ENCODE measurements around the gene TPGS2. TPM values are rescaled to one million over a fixed set of nuclear protein-coding genes. Genes with fewer than 3 reads are reported as not detected.
"Not testable (repeated sequence)": the region's sequence is repeated elsewhere in the genome, so short reads cannot be mapped to it uniquely, and the experiment has no call there.

TPGS2 gene, protein sequence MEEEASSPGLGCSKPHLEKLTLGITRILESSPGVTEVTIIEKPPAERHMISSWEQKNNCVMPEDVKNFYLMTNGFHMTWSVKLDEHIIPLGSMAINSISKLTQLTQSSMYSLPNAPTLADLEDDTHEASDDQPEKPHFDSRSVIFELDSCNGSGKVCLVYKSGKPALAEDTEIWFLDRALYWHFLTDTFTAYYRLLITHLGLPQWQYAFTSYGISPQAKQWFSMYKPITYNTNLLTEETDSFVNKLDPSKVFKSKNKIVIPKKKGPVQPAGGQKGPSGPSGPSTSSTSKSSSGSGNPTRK
- total RNA-seq (10 to 100 TPM; 29.0 to 30.3 TPM), total RNA-seq (28.1 to 60.6 reads per million in 2 donors)

DNA sequence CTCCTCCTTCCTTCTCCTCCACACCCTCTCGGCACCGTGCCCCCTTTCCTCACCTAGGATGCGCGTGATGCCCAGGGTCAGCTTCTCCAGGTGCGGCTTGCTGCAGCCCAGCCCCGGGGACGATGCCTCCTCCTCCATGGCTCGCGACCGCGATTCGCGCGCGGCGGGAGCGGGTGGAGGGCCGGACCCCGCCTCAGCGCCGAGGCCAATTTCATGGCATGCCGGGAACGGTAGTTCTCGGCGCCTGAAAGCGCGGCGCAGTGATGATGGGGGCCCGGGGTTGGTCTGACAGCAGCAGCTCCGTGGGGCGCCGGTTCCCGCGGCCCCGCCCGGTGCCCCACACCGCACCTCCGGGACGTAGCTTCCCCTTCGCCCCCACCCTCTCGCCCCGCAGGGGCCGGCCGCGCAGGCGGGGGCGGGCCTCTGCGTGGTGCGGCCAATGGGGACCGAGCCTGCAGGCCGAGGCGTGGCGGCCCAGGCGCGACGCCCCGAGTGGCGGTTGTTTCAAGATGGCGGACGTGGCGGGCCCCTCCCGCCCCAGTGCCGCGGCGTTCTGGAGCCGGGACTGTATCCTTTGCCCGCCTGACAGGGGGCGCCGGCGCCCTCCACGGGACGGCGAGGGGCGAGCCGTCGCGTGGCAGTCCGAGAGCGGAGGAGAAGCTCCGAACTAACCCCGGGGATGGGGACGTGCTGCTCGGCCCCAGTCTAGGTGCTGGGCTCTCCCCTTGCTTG, at the start of gene TPGS2, which contains the start of gene KIAA1328:
Gene TPGS2, minus strand, starts transcription at position 373 of the 732 bp plus-strand sequence. Its CDS starts 235 bp downstream, at position 138.
Gene KIAA1328, plus strand, starts transcription at position 498 of the 732 bp plus-strand sequence. Its CDS starts 12 bp downstream, at position 510.
- Mint-ChIP-seq H3K27me3 (no peaks in the 10 kb centered on the region), H3K4me1 (peaks cover 31% of the 10 kb centered on the region), H3K4me3 (peak within 1 kb of the TSS; percentile 97), H3K27ac (peak within 1 kb of the TSS; percentile 91), H3K36me3 (ENCODE audit: low read depth) (no peaks in the 10 kb centered on the region)
- H3K9me3 ChIP-seq (ENCODE audit: control insufficient read depth, low read length, poor library complexity, severe bottlenecking): no peaks in the 10 kb centered on the region
- peak; percentile 93 for ATAC-seq
- peak; percentile 79 to 91 (median 87) for DNase-seq

DNA sequence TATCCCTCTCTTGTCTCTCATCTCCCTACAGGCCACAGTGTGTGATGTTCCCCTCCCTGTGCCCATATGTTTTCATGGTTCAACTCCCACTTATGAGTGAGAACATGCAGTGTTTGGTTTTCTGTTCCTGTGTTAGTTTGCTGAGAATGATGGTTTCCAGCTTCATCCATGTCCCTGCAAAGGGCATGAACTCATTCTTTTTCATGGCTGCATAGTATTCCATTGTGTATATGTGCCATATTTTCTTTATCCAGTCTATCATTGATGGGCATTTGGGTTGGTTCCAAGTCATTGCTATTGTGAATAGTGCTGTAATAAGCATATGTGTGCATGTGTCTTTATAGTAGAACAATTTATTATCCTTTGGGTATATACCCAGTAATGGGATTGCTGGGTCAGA, 45.0 kb upstream of the TPGS2 start:
- H3K27me3 Mint-ChIP-seq; DNase-seq; H3K9me3 ChIP-seq (ENCODE audit: control insufficient read depth, low read length, poor library complexity, severe bottlenecking); ATAC-seq; H3K27ac Mint-ChIP-seq; H3K4me3 Mint-ChIP-seq; H3K36me3 Mint-ChIP-seq (ENCODE audit: low read depth); H3K4me1 Mint-ChIP-seq: not testable (repeated sequence)

DNA sequence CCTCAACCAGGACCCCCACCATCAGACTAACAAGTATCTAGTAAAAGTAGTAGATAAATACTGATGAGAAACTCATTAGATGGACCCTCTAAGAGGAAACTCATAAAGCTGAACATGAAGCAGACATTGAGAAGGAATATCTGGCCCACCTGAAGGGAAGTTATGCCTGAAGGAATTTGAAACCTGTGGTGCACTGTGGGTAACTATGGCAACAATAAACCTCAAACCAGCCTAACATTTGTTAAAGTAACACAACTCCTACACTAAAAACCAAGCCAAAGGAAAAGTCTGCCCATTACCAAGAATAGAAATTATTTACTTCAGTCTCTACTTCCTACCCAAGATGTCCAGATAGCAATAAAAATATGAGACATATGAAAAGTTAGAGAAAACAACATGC, 43.5 kb upstream of the TPGS2 start:
- no peaks in the 10 kb centered on the region for H3K9me3 ChIP-seq (ENCODE audit: control insufficient read depth, low read length, poor library complexity, severe bottlenecking)
- no peaks in the 10 kb centered on the region for H3K4me1 Mint-ChIP-seq
- no peak overlapping the region for H3K27ac Mint-ChIP-seq
- no peaks in the 10 kb centered on the region for H3K36me3 Mint-ChIP-seq (ENCODE audit: low read depth)
- H3K27me3 Mint-ChIP-seq: no peaks in the 10 kb centered on the region
- DNase-seq: no peak
- ATAC-seq: no peak
- no peak overlapping the region for H3K4me3 Mint-ChIP-seq

DNA sequence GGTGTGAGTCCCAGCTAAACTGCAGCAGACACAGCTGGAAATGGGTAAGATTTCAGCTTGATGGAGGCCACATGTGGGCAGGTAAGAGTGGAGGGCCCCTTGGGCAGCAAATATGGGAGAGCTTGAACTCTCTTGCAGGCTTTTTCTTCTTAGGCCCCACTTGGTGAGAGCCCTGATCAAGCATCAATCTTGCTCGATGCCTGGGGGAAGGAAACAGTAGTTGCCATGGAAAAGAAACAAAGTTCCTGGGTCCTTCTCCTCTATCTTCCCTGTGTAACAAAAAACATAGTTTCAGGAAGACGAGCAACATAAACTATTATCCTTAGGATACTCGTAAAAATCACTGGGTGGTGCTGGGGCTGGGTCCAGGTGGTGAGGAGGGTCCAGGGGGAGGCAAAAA, 43.0 kb upstream of the TPGS2 start:
- no peaks in the 10 kb centered on the region for H3K9me3 ChIP-seq (ENCODE audit: control insufficient read depth, low read length, poor library complexity, severe bottlenecking)
- no peak overlapping the region for H3K4me3 Mint-ChIP-seq
- DNase-seq (no peak), ATAC-seq (no peak)
- no peaks in the 10 kb centered on the region for H3K27me3 Mint-ChIP-seq
- no peak overlapping the region for H3K27ac Mint-ChIP-seq
- H3K4me1 Mint-ChIP-seq: no peaks in the 10 kb centered on the region
- no peaks in the 10 kb centered on the region for H3K36me3 Mint-ChIP-seq (ENCODE audit: low read depth)

DNA sequence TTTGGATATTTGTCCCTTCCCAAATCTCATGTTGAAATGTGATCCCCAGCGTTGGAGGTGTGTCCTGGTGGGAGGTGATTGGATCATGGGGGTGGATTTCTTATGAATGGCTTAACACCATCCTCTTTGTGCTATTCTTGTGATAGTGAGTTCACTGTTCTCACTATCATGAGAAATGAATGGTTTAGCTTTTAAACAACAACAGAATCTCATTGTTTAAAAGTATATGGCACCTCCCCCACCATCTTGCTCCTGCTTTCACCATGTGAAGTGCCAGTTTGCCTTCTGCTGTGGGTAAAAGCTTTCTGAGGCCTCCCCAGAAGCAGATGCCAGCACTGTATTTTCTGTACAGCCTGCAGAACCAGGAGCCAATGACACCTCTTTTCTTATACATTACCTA, 38.3 kb upstream of the TPGS2 start:
- DNase-seq (no peak), ATAC-seq (no peak)
- no peak overlapping the region for H3K4me3 Mint-ChIP-seq
- H3K9me3 ChIP-seq (ENCODE audit: control insufficient read depth, low read length, poor library complexity, severe bottlenecking): no peaks in the 10 kb centered on the region
- peaks cover 5% of the 10 kb centered on the region for H3K4me1 Mint-ChIP-seq
- peaks cover 9% of the 10 kb centered on the region for H3K36me3 Mint-ChIP-seq (ENCODE audit: low read depth)
- H3K27me3 Mint-ChIP-seq: no peaks in the 10 kb centered on the region
- H3K27ac Mint-ChIP-seq: no peak overlapping the region

DNA sequence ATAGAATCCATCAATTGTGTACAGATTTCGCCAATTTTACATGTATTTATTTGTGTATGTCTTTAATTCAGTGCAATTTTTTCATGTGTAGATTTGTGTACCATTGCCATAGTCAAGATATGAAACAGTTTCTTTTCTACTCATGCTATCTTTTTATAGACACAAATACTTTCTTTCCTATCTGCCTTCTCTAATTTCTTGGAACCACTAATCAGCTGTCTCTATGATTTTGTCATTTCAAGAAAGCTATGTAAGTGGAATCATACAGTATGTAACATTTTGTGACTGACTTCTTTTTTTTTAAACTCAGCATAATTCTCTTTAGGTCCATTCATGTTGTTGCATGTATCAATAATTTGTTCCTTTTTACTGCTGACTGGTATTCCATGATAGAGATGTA, 33.4 kb upstream of the TPGS2 start:
- ATAC-seq: no peak
- H3K9me3 ChIP-seq (ENCODE audit: control insufficient read depth, low read length, poor library complexity, severe bottlenecking): no peaks in the 10 kb centered on the region
- Mint-ChIP-seq H3K4me1 (peaks cover 7% of the 10 kb centered on the region), H3K27me3 (no peaks in the 10 kb centered on the region), H3K27ac (no peak overlapping the region), H3K36me3 (ENCODE audit: low read depth) (peaks cover 9% of the 10 kb centered on the region), H3K4me3 (no peak overlapping the region)
- DNase-seq: no peak

DNA sequence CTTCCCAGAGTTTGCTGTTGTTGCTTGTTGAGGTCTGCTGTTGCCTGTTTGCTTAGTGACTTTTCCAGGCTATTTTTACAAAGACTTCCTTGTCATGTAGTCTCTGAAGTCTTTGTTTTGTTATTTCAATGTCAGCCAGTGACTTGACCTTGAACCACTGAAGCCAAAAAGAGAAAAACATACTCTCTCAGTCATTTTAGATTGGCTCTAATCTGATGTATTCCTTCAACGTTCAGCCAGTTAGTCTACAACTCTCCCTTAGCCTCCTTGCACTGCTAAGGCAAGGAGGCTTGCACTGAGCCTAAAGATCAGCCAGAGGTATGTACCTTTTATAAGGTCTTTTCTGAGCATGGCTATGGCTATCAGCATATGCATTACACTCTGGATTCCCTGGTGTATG, 28.0 kb upstream of the TPGS2 start:
- H3K4me1 Mint-ChIP-seq: peaks cover 6% of the 10 kb centered on the region
- ATAC-seq: no peak
- H3K4me3 Mint-ChIP-seq: no peak overlapping the region
- H3K27me3 Mint-ChIP-seq: no peaks in the 10 kb centered on the region
- no peak for DNase-seq
- peaks cover 4% of the 10 kb centered on the region for H3K36me3 Mint-ChIP-seq (ENCODE audit: low read depth)
- peaks cover 5% of the 10 kb centered on the region for H3K9me3 ChIP-seq (ENCODE audit: control insufficient read depth, low read length, poor library complexity, severe bottlenecking)
- H3K27ac Mint-ChIP-seq: no peak overlapping the region

DNA sequence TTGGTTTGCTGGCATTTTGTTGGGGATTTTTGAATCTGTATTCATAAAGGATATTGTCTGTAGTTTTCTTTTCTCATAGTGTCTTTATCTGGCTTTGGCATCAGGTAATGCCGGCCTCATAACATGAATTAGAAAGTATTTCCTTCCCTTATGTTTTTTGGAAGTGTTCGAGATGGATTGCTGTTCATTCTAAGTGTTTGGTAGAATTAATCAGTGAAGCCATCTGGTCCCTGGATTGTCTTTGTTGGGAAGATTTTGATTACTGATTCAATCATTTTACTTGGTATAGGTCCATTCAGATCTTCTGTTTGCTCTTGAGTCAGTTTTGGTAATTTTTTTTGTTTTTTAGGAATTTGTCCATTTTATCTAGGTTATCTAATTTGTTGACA, 22.4 kb upstream of the TPGS2 start:
- H3K4me1 Mint-ChIP-seq: peaks cover 6% of the 10 kb centered on the region
- peaks cover 6% of the 10 kb centered on the region for H3K36me3 Mint-ChIP-seq (ENCODE audit: low read depth)
- peaks cover 5% of the 10 kb centered on the region for H3K9me3 ChIP-seq (ENCODE audit: control insufficient read depth, low read length, poor library complexity, severe bottlenecking)
- H3K27me3 Mint-ChIP-seq: no peaks in the 10 kb centered on the region
- DNase-seq: no peak
- H3K4me3 Mint-ChIP-seq: no peak overlapping the region
- ATAC-seq: no peak
- H3K27ac Mint-ChIP-seq: no peak overlapping the region

DNA sequence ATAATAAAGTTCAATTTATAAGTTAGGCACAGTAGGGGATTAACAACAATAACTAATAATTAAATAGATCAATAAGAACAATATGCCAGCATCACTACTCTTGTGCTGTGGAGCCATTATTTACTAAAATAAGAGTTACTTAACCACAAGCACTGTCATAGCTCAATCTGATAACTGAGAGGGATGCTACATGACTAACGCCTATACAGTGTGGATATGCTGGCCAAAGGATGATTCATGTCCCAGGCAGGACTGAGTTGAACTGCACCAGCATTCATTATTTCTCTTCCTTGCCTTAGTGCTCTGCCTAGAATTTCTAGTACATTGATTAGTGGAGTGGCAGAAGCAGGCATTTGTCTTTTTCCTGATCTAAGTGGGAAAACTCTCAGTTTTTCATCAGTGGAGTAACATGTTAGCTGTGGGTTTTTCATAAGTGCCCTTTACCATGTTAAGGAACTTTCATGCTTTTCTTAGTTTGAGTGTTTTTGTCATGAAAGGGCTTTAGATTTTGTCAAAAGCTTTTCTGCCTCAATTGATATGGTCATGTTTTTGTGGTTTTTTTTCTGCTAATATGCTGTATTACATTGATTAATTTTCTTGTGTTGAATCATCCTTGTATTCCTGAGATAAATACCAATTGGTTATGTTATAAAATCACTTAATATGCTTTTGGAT, 21.9 kb upstream of the TPGS2 start:
- peaks cover 5% of the 10 kb centered on the region for H3K36me3 Mint-ChIP-seq (ENCODE audit: low read depth)
- peaks cover 4% of the 10 kb centered on the region for H3K4me1 Mint-ChIP-seq
- no peak overlapping the region for H3K27ac Mint-ChIP-seq

DNA sequence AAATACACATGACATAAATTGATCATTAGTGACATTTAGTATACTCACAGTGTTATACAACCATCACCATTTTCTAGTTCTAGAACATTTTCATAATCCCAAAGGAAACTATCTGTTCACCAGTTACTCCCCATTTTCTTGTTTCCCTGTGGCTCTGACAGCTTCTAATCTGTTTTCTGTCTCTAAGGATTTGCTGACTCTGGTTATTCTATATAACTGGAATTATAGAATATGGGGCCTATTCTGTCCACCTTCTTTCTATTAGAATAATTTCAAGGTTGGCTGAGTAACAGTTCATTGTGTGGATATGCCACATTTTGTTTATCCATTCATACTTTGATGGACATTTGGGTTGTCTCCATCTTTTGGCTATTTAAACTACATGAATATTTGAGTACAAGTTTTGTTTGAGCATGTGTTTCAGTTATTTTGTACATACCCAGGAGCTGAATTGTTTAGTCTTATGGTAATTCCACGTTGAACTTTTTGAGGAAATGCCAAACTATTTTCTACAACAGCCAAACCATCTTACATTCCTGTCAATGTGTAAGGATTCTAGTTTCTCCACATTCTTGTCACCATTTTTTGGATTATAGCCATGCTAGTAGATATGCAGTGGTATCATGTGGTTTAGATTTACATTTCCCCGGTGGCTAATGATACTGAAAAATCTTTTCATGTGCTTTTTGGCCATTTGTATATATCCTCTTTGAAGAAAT, 20.6 kb upstream of the TPGS2 start:
- no peak for ATAC-seq
- no peaks in the 10 kb centered on the region for H3K27me3 Mint-ChIP-seq
- peaks cover 5% of the 10 kb centered on the region for H3K36me3 Mint-ChIP-seq (ENCODE audit: low read depth)

More for the DNA sequence above, 21.9 kb upstream of the TPGS2 start:
- H3K9me3 ChIP-seq (ENCODE audit: control insufficient read depth, low read length, poor library complexity, severe bottlenecking): peaks cover 5% of the 10 kb centered on the region
- DNase-seq (no peak), ATAC-seq (no peak)
- Mint-ChIP-seq H3K4me3 (no peak overlapping the region), H3K27me3 (no peaks in the 10 kb centered on the region)

DNA sequence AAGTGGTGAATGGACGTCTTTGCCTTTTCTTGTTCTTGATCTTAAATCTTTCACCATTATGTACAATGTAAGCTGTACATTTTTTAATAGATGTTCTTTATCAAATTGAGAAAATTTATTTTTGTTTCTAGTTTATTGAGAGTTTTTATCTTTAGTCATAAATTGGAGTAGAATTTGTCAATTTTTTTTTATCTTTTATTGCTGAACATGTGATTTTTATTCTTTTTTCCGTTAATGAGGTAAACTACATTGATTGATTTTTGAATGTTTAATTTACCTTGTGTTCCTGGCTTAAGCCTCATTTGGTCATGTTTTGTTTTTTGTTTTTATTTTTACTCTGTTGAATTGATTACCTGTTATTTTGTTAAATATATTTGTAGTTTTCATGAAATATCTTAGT, 19.8 kb upstream of the TPGS2 start:
- Mint-ChIP-seq H3K27me3 (no peaks in the 10 kb centered on the region), H3K4me1 (peaks cover 3% of the 10 kb centered on the region), H3K4me3 (no peak overlapping the region), H3K36me3 (ENCODE audit: low read depth) (peaks cover 5% of the 10 kb centered on the region), H3K27ac (no peak overlapping the region)
- H3K9me3 ChIP-seq (ENCODE audit: control insufficient read depth, low read length, poor library complexity, severe bottlenecking): peaks cover 5% of the 10 kb centered on the region
- ATAC-seq: no peak
- no peak for DNase-seq

More for the DNA sequence above, 20.6 kb upstream of the TPGS2 start:
- Mint-ChIP-seq H3K27ac (no peak overlapping the region), H3K4me1 (peaks cover 3% of the 10 kb centered on the region), H3K4me3 (no peak overlapping the region)
- H3K9me3 ChIP-seq (ENCODE audit: control insufficient read depth, low read length, poor library complexity, severe bottlenecking): peaks cover 5% of the 10 kb centered on the region
- no peak for DNase-seq

DNA sequence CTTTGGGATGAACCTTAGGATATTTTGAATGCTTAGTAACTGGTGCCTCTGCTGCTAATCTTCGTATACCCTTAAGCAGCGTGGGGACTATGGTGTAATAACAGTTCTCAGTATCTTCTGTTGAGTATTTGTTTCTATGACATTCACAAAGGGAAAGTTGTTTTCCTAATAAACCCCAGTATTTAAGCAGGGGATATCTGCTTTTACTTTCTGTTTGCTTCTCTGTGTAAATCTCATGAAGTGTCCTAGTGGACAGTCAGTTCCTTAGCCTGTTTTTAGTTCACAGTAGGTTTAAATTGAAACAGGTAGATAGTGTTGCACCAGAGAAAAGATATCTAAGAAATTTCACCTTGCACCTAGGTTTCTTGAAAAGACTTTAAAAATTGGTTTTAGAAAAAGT, 15.0 kb upstream of the TPGS2 start:
- DNase-seq (no peak), ATAC-seq (no peak)
- Mint-ChIP-seq H3K27ac (no peak overlapping the region), H3K4me1 (peaks cover 12% of the 10 kb centered on the region), H3K27me3 (no peaks in the 10 kb centered on the region), H3K36me3 (ENCODE audit: low read depth) (peaks cover 9% of the 10 kb centered on the region), H3K4me3 (no peak overlapping the region)
- H3K9me3 ChIP-seq (ENCODE audit: control insufficient read depth, low read length, poor library complexity, severe bottlenecking): no peaks in the 10 kb centered on the region

DNA sequence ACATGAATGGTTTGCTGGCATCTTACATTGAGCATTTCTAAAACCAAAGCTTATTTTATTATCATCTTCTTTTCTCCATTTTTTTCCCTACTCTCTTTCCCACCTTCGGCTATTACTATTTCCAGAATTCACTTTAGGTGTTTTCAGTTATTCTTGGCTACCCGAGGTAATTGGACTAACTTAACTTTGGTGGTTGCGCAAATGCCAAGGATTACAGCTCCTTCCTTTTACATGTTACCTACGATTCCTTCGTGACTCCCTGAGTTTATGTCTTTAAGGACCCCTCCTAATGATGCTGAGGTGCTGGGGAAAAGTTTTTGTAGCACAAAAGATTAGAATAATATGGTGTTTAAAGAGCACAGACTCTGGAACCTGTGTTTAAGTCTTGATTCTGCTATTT, 14.4 kb upstream of the TPGS2 start:
- H3K9me3 ChIP-seq (ENCODE audit: control insufficient read depth, low read length, poor library complexity, severe bottlenecking): no peaks in the 10 kb centered on the region
- Mint-ChIP-seq H3K27me3 (no peaks in the 10 kb centered on the region), H3K4me1 (peaks cover 12% of the 10 kb centered on the region), H3K36me3 (ENCODE audit: low read depth) (peaks cover 9% of the 10 kb centered on the region), H3K27ac (no peak overlapping the region), H3K4me3 (no peak overlapping the region)
- ATAC-seq: no peak
- DNase-seq: no peak

All from T-helper 17 cell (primary cell).